Measurements from ENCODE around the gene TAF1B.

TAF1B gene

DNA sequence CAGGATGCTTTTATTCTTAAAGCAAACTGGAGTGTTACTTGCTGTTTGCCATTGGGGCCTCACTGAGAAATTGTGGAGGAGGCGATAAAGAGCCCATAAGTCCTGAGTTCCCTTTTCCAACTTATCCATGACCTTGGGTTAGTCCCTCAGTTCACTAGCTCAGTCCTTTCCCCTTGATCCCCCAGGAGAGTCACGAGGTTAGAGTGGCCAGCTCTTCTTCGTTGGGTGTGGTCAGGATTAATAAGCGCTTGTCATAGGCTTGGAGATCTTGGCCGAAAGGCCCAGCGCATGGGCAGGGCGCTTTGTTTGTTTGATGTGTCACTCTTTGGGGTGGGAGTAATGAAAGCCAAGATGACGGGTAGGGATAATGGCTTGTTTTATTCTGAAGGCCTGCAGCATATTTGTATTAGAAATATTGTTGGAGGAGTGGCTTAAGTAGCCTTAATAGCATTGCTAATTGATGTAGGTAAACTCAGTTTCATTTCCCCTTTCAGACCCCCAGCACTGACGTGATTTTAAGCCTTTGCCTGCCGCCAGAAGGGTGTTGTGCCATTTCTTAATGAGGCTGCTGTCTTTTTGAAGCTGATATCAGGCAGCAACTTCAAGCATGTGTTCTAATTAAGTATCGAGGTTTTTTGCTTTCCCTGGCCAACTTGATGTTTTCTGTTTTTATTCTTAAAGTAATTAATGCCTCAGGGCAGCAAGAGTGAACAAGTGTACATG, 123.9 kb downstream of the TAF1B start:
- peak; percentile 67 for DNase-seq (ENCODE audit: low spot score)

DNA sequence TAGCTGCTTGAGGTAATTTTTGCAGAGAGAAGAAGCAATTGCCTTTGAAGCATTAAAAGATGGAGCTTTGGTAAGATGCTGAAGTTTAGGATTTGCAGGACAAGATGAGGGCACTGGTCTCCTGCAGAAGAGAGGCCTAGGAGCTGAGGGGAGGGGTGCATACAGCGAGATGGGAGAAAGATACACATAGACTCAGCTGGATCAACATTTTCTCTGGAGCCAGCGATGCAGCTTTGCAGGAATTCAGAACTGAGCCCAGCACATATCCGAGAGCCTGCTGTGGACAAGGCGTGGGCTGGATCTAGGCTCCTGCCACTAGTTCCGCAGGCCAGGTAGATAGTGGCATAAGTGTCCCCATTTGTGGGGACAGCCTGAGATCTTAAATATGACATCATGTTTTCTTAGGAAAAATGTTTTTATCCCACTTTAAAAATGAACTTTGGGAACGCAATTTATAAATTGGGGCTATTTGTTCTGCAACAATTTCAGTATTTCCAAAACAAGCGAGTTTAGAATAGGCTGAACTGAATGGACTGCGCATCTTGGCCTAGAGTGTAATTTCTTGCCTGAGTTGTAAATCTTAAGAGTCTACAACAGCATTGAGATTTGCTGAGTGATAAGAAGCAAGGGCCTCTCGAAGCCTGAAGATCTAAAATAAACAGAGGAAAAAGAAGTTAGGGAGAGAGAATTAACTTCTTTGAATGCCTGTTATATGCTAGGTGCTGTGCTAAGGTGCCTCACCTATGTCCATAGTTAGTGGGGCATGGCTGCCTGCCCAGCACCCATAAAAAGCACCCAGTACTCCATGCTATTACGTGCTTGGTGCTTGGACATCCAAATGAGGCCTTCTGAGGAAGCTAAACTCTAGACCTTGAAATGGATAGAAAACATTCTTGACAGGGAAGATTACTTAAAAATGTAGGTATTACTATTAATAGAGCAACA, 125.6 kb downstream of the TAF1B start:
- no peak for DNase-seq (ENCODE audit: low spot score)

DNA sequence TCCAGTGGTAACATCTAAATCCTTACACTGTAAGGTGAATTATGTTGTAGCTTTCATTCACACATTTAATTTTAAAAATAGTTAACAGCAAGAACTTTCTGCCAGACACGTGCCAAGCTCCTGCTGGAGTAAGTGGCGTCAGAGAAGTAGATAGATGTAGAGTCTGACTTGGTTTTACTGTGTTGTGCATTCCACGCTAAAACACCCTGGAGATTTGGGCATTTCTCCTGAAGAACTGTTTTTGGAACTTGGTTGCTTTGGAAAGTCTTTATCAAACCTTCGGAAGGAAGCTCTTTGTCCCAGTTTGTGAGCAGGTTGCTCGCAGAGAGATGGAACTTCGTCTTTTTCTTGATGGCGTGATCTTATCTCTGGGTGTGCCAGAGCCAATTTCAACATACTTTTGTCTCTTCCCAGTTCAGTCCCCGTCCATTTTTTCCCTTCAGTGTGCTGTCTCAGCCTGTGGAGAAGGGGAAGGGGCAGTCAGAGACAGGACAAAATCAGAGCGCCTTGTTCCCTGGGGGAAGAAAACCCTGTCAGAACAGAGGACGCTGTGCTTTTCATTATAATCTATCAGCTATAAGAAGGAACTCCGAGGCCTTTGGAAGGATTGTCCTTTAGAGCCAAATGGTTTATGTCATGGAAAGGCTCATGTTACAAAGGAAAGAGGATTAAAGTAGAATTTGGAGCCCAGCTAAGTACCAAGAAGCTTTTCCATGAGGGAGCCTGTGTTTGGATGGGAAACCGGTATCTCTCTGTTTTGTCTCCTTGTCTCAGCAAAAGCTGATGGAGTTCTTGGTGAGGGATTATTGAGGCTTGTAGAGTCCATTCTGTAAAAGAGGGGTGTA, 127.1 kb downstream of the TAF1B start:
- DNase-seq (ENCODE audit: low spot score) = no peak

DNA sequence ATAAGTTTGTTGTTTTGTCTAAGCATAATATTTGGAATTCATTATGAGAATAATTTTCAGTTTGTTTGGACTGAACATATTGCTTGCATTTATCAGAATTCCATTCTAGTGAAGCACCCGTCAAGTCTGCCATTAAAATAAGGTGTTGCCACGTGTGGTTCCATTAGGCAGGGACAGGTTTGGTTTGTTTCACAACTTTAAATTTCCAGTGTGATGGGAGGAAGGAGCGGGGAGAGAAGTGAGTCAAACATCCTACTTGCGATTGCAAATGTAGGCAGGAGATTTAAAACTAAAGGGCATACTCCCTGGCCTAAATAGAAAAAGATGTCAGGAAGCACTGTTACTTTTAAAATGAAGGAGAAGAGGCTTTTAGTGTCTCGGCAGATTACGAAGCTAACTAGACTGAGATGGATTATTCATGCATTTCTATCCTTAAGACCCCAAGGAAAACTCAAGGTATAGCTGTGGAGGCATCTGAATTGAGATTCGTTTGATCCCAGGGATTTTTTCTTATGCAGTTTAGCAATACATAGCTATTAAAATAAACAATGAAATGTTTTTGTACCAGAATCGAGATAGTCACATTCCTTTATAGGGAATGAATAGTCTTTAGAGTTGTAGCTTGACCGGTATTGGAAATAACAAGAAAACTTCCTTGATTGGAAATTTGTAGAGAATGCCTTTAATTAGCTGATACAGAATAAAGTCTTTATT, 128.0 kb downstream of the TAF1B start:
- DNase-seq (ENCODE audit: low spot score) = no peak

DNA sequence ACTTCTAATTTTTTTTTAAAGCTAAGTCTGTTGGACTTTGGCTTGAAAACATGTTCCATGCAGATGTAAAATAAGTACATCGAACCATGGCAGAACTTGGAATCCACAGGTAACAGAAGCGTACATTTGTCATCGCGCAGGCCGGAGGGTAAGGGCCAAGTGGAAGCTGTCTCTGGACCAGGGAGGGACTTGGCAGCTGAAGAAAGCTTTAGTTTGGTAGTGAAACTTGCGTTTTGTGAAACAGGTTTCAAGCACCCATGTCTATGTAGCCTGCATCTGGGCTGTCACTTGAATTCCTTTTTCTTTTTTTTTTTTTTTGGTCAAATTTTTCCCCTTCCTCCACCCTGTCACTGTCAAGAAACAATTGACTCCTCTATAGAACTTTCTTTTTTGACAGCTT, 128.6 kb downstream of the TAF1B start:
- DNase-seq (ENCODE audit: low spot score) = no peak

DNA sequence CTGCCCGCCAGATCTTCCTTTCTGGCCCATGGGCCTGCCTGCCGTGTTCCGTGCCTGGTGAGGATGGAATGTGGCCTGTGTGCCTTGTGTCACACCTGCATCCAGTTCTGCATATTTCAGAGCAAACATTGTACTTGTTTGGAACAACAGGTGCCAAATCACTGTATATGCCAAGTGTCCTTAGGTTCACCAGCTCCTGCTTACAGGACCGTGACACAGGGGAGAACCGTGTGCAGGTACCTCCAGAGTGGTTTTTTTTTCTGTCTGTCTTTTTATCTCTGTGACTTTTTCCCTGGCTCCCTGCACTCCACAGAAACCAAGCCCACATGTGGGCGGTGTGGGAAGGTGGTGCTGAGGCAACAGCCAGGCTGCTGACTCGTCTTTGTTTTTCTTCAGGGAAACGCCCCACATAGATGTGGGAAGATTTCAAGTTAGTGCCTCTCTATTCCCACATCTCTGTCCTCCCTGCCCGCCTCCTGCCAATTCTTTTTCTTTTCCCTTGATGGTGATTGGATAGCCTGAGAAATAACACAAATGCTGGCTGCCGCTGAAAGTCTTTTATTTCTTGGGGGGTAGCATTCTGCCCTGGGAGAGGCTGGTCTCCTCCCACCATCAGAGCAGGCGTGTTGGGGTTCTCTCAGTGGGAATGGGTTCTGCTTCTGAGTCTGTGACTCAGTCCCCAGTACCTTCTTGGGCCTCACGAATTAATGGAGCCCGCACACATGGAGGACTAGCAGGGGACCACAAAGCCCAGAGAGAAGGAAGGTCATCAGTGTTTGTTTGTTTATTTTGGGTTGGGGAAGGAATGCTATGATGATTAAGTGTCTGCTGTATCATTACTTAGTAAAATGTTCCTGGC, 129.6 kb downstream of the TAF1B start:
- no peak for DNase-seq (ENCODE audit: low spot score)

DNA sequence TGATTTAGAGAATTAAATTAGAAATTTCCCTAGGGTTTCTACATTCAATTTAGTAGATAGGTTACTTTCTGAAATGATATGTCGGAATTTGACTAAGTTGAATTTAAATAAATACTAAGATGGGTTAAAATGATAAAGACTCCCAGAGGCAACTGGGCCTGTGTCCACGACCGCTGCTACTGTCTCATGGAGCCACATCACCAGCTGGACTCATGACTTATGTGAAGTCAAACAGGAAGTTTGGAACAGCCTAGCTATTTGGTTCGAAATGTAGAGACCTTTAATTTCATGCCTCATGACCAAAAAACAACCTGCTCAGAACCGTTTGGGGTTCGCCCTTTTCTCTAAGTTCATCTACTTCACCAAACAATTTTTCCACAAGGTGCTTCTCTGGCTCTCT, 130.4 kb downstream of the TAF1B start:
- DNase-seq (ENCODE audit: low spot score) = no peak

DNA sequence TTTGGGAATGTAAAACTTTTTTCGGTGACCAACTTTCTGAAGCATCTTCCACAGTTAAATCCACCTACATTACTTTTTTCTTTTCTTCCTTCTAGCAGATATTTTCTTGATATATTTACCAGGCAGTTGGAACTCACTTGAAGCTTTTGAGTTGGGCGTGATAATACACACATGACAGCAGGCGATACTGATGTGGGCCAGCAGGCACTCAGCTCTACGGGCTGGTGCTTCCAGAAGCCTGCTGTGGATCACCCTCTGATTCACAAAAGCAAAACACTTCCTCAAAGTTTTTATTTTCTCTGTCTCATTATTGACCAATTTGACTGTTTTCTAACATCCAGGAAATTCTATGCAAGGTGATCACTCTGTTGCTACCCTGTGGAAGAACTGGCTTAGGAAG, 131.1 kb downstream of the TAF1B start:
- DNase-seq (ENCODE audit: low spot score) = no peak

DNA sequence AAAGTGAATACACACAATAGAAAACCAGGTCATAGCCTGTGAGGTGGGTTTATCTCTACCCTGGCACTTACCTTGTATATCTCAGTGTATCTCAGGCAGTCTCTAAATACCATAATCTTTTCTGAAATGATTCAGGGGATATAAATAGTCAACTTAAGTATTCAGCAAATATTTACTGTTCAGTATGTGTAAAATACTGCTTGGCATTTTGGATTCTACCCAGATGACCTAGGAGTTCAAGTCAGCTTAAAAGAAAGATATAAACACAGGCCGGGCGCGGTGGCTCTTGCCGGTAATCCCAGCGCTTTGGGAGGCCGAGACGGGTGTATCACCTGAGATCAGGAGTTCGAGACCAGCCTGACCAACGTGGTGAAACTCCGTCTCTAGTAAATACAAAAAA, 132.1 kb downstream of the TAF1B start:
- no peak for DNase-seq (ENCODE audit: low spot score)

DNA sequence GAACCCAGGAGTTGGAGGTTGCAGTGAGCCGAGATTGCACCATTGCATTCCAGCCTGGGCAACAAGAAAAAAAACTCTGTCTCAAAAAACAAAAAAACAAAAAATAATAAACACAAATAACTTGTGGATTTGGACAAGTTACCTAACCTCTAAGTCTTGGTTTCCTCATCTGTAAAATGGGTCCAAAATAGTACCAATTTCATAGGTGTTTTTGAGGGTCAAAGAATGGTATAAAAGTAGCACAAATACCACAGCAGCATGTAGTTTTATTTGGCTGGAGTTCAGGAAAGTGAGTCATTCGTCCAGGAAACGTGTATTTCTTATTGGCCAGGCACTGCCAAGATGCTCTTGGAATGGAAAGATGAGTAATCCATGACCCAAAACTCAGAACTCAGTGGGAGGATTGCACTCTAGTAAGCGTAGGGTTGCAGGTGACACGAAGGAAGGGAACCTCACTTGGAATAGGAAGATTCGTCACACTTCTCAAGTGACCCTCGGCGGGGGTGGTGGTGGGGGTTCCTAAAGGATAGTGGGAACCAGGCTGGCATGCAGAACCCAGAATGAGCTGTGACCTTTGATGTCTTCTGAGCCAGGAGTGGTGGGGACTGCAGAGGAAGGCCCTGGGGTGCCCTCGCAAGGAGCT, 132.7 kb downstream of the TAF1B start:
- no peak for DNase-seq (ENCODE audit: low spot score)

DNA sequence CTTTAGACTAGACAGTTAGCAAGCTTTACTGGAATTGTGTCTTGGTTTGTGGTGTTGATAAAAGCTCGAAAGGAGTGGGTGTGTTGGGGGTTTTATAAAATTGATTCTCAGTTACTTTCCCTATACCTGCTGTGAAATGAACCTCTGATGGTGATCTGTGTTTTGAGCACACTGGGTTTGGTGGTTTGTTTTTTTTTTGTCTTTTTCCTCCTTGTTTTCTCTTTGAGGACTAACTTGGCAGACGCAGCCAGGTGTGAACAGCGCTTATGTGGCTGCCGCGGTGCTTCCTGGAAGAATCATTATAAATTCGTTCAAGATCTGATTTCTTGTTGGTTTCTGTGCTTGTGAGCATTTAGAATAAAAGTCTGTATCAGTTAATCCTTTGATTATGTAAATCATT, 136.7 kb downstream of the TAF1B start:
- DNase-seq (ENCODE audit: low spot score) = no peak

DNA sequence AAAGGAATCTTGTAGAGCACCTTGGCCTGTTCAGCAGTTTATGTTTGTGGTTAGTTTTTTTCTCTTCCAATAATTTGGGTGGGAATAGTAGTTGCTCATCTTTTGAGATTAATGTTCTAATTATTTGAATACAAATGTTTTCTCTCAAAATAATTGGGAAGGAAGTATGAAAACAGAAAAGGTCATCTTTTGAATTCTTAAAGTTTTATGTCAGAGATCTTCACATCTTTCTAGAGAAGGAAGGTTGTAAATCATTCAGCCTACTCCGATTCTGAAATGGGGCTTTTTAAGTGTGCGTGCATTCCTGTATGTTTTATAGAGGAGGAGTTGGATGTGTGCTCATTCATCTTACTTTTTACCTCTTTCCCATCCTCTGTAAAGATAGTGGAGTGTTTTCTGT, 137.2 kb downstream of the TAF1B start:
- no peak for DNase-seq (ENCODE audit: low spot score)

DNA sequence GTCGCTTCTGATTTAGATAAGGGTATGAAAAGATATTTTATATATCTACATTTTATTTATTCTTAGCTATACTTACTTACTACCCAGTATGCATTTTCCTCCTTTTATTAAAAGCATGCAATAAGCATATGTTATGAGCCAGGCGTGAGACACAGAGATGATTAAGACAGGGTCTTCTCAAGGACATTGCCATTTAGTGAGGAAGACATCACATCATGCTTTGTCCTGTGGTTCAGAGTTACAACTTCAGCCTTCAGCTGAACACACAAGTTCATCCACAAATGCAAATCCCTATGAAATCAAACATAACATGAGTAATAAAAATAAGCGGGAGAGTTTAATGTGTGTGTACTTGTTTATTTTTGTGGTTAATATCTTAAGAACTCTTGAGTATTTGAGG, 138.4 kb downstream of the TAF1B start:
- no peak for DNase-seq (ENCODE audit: low spot score)

DNA sequence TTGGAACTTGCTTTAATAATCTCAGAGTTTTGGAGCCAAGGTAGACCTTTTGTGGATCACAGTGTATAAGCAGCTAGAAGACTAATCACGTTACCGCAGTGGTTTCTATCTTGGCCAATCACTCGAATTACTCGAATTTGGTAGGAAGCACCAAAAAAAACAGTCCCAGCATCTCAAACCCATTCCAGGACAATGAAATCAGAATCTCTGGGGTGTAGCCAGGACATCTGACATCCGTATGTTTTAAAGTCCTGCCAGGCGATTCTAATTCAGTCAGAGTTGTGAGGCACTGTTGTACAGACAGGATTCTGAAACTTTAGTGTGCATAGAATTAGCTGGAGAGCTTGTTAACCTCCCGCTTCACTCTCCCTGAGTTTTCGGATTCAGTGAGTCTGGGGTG, 139.0 kb downstream of the TAF1B start:
- DNase-seq (ENCODE audit: low spot score) = no peak

DNA sequence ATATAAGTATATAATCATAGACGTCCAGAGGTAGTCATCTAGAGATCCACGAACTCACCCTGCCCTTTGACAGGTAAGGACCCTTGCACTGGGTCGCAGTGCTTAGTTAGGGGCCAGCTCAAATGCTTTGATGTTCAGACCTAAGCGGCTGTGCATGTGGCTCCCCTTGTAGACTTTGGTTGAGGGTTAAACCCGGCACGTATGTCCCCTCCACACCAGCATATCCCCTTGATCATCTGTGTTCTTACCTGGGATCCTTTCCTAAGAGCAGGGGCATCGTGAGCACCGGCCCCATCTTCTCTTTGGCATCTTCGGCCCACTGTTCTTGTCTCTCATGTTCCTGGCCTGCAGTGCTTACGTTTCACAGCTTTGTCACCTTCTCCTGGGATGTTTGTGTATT, 139.6 kb downstream of the TAF1B start:
- no peak for DNase-seq (ENCODE audit: low spot score)

DNA sequence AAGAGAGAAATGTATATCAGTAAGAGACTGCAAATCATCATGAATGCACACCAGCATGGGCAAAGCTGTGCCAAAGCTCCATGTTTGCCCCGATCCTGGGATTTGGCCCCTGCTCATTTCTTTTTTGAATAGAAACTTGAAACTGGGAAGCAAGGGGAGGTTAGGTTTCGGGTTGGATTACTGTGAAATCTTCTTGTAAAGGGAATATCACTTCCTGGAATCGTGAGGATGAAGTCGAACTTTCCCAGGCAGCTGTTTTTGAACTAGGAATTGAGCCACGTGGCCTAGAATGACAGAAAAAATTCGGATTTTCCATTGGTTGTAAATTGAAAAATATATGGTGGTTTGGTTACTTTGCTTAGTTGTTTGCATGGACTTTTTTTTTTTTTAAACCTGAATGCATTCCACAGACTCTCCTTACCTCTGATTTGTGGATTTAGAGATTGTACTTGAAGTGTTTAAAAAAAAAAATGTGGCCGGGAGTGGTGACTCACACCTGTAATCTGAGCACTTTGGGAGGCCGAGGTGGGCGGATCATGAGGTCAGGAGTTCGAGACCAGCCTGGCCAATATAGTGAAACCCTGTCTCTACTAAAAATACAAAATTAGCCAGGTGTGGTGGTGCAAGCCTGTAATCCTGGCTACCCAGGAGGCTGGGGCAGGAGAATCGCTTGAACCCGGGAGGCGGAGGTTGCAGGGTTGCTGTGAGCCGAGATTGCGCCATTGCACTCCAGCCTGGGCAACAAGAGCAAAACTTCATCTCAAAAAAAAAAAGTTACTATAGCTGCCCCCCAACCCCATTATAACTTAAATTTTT, 140.3 kb downstream of the TAF1B start:
- DNase-seq (ENCODE audit: low spot score) = no peak
